GM10847 (cell line): Measurements from ENCODE around the gene PEX11A.

Experiments used
- POLR2A ChIP-seq: IDR thresholded peaks from 2 replicates; pipeline ENCODE4 v1.6.1; 2011; ENCODE audit not compliant: insufficient read length; ENCODE audit errors: extremely low read depth

PEX11A gene

GRCh38 chr15:89666858-89667705 lies 23.5 kb downstream of the PEX11A start:
- TF ChIP-seq POLR2A = no peak

- no peak for TF ChIP-seq POLR2A
Measured at GRCh38 chr15:89666184-89666857, 24.2 kb downstream of the PEX11A start.

- TF ChIP-seq POLR2A = no peak
Measured at GRCh38 chr15:89665449-89666181, 24.9 kb downstream of the PEX11A start.

DNA sequence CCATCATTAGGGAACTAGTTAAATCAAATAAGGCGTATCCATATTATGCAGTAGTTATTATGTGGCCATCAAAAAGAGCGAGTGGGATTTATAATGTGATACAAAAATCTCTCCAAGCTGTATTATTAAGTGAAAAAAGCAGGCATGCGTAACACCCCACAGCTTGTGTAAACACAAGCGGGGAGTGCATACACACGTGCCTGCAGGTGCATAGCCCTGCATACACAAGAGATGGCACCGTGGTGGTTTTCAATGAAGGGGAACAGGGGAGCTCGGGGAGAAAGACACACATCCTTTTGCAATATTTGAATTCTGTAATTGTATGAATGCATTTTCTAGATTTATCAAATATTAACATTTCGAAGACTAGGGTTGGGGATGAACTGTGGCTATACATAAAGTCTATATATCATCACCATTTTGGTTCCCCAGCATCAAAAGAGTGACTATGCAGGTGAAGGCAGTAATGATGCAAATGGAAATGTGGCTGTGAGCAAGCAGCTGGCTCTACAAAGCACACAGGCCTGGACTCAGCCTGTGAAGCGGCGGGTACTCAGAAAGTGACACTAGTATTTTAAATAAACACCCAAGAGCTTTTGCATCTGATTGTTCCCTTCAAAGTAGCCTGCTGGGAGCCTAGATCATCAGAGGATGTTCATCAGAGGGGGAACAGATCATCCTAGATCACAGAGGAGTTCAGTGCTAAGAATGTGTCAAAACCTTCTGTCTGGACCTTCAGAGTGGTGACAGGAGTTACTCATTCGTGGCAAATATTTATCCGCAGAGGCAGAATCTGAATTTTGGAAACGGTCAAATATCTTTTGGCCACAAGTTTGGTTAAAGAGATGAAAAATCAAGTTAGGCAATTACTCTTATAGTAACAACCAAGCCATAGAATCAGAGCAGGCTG lies 25.9 kb downstream of the PEX11A start:
- TF ChIP-seq POLR2A = no peak

DNA sequence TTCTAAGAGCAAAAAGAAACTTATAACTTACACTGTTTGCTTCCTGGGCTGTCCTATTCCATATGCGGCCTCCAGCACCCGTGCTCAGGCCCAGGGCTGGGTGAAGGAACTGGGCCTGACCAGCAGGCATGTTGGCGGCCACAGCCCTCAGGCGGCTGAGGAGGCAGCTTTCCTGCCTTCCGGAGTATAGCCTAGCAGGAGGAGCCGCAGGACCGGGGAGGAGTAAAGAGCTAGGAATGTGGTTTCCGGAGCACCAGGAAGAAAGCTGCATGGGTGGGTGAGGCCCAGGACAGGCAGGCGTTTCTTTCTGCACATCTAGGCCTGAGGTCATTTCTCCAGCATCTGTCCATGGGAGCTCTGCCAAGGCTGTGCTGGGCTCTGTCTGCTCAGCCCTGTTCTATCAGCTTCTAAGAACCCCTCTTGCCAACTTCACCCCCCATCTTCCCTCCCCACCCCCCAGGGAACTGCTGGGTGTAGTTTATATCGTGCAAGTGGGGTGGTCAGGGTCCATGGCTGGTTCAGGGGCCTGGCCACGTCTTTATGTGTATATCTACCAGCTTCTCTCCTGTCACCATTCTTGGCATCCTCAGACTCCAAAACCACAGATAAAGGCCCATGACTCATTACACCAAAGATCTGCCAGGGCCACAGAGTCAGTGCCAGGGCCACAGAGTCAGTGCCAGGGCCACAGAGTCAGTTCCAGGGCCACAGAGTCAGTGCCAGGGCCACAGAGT lies 27.5 kb downstream of the PEX11A start:
- no peak for TF ChIP-seq POLR2A

GRCh38 chr15:89660556-89660955 lies 30.0 kb downstream of the PEX11A start:
- TF ChIP-seq POLR2A = no peak

GRCh38 chr15:89659295-89659694 lies 31.3 kb downstream of the PEX11A start:
- no peak for TF ChIP-seq POLR2A

DNA sequence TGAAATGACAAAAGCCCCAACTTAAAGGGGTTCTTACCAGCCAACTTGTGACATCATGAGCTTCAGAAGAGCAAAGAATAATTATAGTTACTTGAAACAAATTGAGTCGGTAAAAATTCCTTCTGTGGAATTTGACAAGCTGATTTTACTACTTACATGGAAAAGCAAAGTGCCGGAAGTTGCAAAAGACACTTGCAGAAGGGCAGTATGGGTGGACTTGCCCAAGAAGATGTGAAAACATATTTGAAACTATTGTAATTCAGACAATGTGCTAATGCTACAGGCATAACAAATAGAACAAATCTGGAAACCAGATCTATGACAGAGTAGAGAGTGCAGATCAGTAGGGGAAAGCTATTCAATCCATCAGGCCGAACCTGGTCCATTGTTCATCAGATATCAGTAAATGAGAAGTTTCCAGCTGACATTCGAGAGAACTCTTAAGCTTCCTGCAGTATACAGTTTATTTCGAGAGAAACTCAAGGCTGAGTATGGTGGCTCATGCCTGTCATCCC lies 32.8 kb downstream of the PEX11A start:
- no peak for TF ChIP-seq POLR2A

- no peak for TF ChIP-seq POLR2A
Measured at GRCh38 chr15:89656116-89656815, 34.3 kb downstream of the PEX11A start.

DNA sequence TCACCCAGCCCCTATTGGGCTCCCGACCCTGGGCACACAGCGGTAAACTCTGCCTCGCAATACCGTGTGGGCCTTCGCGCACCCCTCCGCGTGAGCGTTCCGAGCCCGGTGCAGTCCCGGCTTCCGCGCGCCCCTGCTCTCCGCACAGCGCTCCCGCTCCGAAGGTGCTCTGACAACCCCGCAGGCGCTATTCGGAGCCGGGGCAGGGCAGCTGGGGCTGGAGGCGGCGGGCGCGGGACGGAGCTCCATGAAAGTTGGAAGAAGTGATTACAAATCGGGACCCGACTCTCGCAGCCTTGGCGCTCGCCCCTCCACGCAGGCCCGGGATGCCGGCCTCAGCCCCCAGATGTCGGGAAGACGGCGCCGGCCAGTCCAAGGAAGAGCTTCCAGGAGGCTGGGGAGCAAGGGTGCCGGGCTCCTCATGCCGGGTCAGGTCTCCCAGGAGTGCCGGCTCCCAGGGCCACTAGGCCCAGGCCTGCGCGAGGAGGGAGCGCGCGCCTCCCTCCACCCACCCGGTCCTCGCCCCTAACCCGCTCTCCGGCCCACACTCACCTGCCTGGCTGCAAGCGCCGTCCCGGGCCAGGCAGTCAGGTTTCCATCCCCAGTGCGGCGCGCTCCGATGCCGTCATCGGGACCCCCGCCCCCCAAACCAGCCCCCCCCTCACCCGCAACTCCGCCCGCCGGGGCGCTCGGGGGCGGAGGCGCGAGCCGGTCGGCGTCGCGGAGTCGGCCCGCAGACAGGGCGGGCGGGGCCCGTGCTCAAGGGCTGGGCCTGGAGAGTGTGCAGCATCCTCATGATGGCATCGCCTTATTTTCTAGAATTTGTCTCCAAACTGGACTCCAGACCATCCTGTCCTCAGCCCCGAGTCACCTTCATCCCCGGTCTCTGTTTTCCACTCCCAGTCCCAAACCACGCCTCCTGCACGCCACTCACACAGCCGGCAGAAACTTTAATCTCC lies 35.4 kb downstream of the PEX11A start, which contains the start of gene KIF7:
TSS of gene KIF7 (minus strand) at position 621 of the 959 bp plus-strand sequence. CDS start 2,537 bp downstream, outside the sequence.
- no peak for TF ChIP-seq POLR2A

- no peak for TF ChIP-seq POLR2A
Measured at GRCh38 chr15:89654301-89654761, 36.2 kb downstream of the PEX11A start.

GRCh38 chr15:89653578-89653977 lies 37.0 kb downstream of the PEX11A start:
- TF ChIP-seq POLR2A = no peak
